Liver (tissue), 9 donors: Measurements from ENCODE around the gene MYO15B. TPM values are rescaled to one million over a fixed set of nuclear protein-coding genes. Genes with fewer than 3 reads are reported as not detected.

ENCODE experiments used
- DNase-seq: peaks from one replicate; pipeline ENCODE4 v3.0.0-alpha.2; 2017; ENCODE audit warnings: low spot score
- H3K27ac ChIP-seq, 2 donors: one replicate each; pipeline ENCODE4 v1.7.0; 2013; ENCODE audit warnings: inconsistent platforms in 2 of 2, low read length in 2 of 2, control low read depth in 1 of 2, low read depth in 1 of 2, mild to moderate bottlenecking in 1 of 2
- H3K27me3 ChIP-seq, 4 donors: one replicate each; pipeline versions ENCODE4 v1.6.1 to v1.7.0; 2013; ENCODE audit warnings: low read length in 3 of 4, inconsistent platforms in 1 of 4, mild to moderate bottlenecking in 1 of 4, moderate library complexity in 1 of 4; ENCODE audit not compliant: control insufficient read depth in 4 of 4, insufficient read depth in 4 of 4
- H3K36me3 ChIP-seq, 4 donors: one replicate each; pipeline versions ENCODE4 v1.6.1 to v1.7.0; 2013; ENCODE audit warnings: low read length in 3 of 4, mild to moderate bottlenecking in 3 of 4, low read depth in 1 of 4, moderate library complexity in 1 of 4; ENCODE audit not compliant: control insufficient read depth in 4 of 4, insufficient read depth in 3 of 4
- H3K4me1 ChIP-seq, 4 donors: one replicate each; pipeline versions ENCODE4 v1.6.1 to v1.7.0; 2013; ENCODE audit warnings: low read length in 3 of 4, mild to moderate bottlenecking in 3 of 4, moderate library complexity in 1 of 4; ENCODE audit not compliant: control insufficient read depth in 4 of 4, insufficient read depth in 4 of 4
- H3K4me3 ChIP-seq, 3 donors: one replicate each; pipeline versions ENCODE4 v1.6.1 to v1.7.0; 2013; ENCODE audit warnings: low read length in 3 of 3, control low read depth in 1 of 3, low read depth in 1 of 3, mild to moderate bottlenecking in 1 of 3
- H3K9ac ChIP-seq, 2 donors: one replicate each; pipeline ENCODE4 v1.7.0; 2013; ENCODE audit warnings: low read length in 2 of 2, mild to moderate bottlenecking in 2 of 2, moderate library complexity in 2 of 2, control low read depth in 1 of 2, low read depth in 1 of 2
- H3K9me3 ChIP-seq, 4 donors: one replicate each; pipeline versions ENCODE4 v1.6.1 to v1.7.0; 2013; ENCODE audit warnings: low read length in 3 of 4; ENCODE audit not compliant: control insufficient read depth in 4 of 4
- EGR1 ChIP-seq, 2 donors: IDR thresholded peaks; 2 replicates each; pipeline ENCODE4 v1.6.1; 2016 to 2018; ENCODE audit warnings: antibody characterized with exemption in 2 of 2, low read depth in 2 of 2
- FOXA1 ChIP-seq: IDR thresholded peaks from 2 replicates; pipeline ENCODE4 v1.6.1; 2016; ENCODE audit warnings: antibody characterized with exemption
- FOXA2 ChIP-seq: IDR thresholded peaks from 2 replicates; pipeline ENCODE4 v1.6.1; 2016; ENCODE audit warnings: antibody characterized with exemption
- GABPA ChIP-seq, 2 donors: IDR thresholded peaks in 1 of 2; conservative IDR thresholded peaks in 1 of 2; 2 replicates each; pipeline ENCODE4 v1.6.1; 2016; ENCODE audit warnings: antibody characterized with exemption in 2 of 2, mild to moderate bottlenecking in 1 of 2, moderate library complexity in 1 of 2
- HNF4A ChIP-seq, 2 donors: conservative IDR thresholded peaks; 2 replicates each; pipeline ENCODE4 v1.6.1; 2016; ENCODE audit warnings: antibody characterized with exemption in 2 of 2, mild to moderate bottlenecking in 2 of 2
- HNF4G ChIP-seq: IDR thresholded peaks from 2 replicates; pipeline ENCODE4 v1.6.1; 2016; ENCODE audit warnings: antibody characterized with exemption
- JUND ChIP-seq, 2 donors: IDR thresholded peaks; 2 replicates each; pipeline ENCODE4 v1.6.1; 2016; ENCODE audit warnings: antibody characterized with exemption in 2 of 2
- NR2F2 ChIP-seq: IDR thresholded peaks from 2 replicates; pipeline ENCODE4 v1.6.1; 2016; ENCODE audit warnings: antibody characterized with exemption
- RAD21 ChIP-seq, 2 donors: IDR thresholded peaks; 2 replicates each; pipeline ENCODE4 v1.6.1; 2016; ENCODE audit warnings: antibody characterized with exemption in 2 of 2, mild to moderate bottlenecking in 2 of 2
- RXRA ChIP-seq, 2 donors: IDR thresholded peaks; 2 replicates each; pipeline ENCODE4 v1.6.1; 2017 to 2018; ENCODE audit warnings: antibody characterized with exemption in 2 of 2, mild to moderate bottlenecking in 1 of 2
- SP1 ChIP-seq: IDR thresholded peaks from 2 replicates; pipeline ENCODE4 v1.6.1; 2018; ENCODE audit warnings: antibody characterized with exemption, mild to moderate bottlenecking
- TAF1 ChIP-seq: conservative IDR thresholded peaks from 2 replicates; pipeline ENCODE4 v1.6.1; 2016; ENCODE audit warnings: antibody characterized with exemption, mild to moderate bottlenecking
- YY1 ChIP-seq: IDR thresholded peaks from 2 replicates; pipeline ENCODE4 v1.6.1; 2016; ENCODE audit warnings: antibody characterized with exemption, mild to moderate bottlenecking
- WGBS: extraction: QIAGEN DNeasy Blood & Tissue Kit; methylation state at CpG from one replicate; pipeline ENCODE4 v1.1.7; 2013; 5-methylcytosine and 5-hydroxymethylcytosine counted together
- polyA plus RNA-seq, 2 donors: library from polyadenylated mRNA; stranded (reverse) in 1 of 2; unstranded in 1 of 2; fragments of 200-250 nt in 1 of 2; fragments of >200 nt in 1 of 2; fragmentation: Nextera tagmentation in 1 of 2; extraction: Ambion mirVana in 1 of 2; gene quantifications; one replicate each; pipeline versions ENCODE4 v1.2.1 to v1.2.3, GENCODE V29; 2013 to 2015
- total RNA-seq, 2 donors: library from RNA; depleted of rRNA; stranded (reverse); fragments of >200 nt; gene quantifications; one replicate each; pipeline ENCODE4 v1.2.3, GENCODE V29; 2014
- TF ChIP-seq, protein P1 (sequence below): fragments of 150-350 bp; IDR thresholded peaks from 2 replicates; pipeline ENCODE4 v1.5.1; 2017; ENCODE audit warnings: improper control_type of control experiment, low read depth, low read length; ENCODE audit not compliant: missing input control
- TF ChIP-seq, protein P2 (sequence below): IDR thresholded peaks from 2 replicates; pipeline ENCODE4 v1.6.1; 2016; ENCODE audit warnings: antibody characterized with exemption
- TF ChIP-seq, protein P3 (sequence below): IDR thresholded peaks from 2 replicates; pipeline ENCODE4 v1.6.1; 2016; ENCODE audit warnings: antibody characterized with exemption
- TF ChIP-seq, protein P4 (sequence below): IDR thresholded peaks from 2 replicates; pipeline ENCODE4 v1.6.1; 2016; ENCODE audit warnings: antibody characterized with exemption
- TF ChIP-seq, protein P5 (sequence below): IDR thresholded peaks from 2 replicates; pipeline ENCODE4 v1.6.1; 2016; ENCODE audit warnings: antibody characterized with exemption, mild to moderate bottlenecking
- donor health status: healthy.
- donor health status: healthy.
- donor health status: healthy.
- donor health status: healthy.
- donor health status: healthy.

MYO15B gene
- total and polyA plus RNA-seq, 4 donors = 13.3 to 34.4 (median 18.0) TPM

DNA sequence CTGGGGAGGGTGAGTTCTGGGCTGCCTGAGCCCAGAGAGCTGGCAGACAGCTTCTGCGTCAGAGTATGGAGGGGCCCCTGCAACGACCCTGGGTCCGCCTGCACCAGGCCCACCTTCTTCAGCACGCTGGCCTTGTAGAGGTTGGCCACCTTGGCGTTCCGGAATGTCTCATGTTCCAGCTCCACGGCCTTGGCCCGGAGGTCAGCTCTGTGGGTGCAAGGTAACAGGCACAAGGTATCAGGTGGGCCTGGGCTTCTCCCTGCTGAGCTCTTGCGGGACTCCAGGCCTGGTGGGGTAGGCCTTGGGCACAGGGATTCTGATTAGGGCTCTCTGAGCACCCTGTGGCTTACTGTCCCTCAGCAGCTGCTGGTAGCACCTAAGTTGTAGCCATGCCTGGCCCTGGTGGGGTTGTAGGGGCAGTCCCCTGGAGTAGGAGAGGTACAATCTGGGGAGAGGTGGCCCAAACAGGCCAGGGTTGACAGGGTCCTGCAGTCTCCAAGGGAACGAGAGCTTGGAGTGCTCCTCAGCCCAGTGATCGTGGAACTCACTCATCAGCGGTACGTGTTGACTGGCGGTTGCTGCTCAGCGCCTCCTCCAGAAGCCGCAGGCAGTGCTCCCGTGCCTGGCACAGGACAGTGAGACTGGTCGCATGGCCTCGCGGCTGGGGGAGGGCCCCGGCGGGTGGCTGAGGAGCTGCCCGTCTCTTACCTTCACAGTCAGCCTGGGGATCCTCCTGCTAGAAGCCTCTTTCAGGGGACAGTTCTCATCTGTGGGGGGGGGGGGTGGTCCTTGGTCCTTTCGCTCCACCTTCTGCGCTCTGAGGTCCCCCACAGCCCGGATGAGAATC is 42.7 kb downstream of the MYO15B start:
- no peak for DNase-seq
- Histone ChIP-seq H3K9ac (no peak overlapping the region), H3K27ac (no peak overlapping the region), H3K9me3 (no peaks in the 10 kb centered on the region), H3K36me3 (peaks cover 0 to 31% (median 4%) of the 10 kb centered on the region in 4 donors), H3K4me3 (no peak overlapping the region), H3K27me3 (no peaks in the 10 kb centered on the region), H3K4me1 (peaks cover 8 to 25% (median 16%) of the 10 kb centered on the region in 4 donors)
- TF ChIP-seq HNF4G (no peak), RAD21 (IDR thresholded peaks at IDR 0.05) (no peak), EGR1 (IDR thresholded peaks at IDR 0.05; ENCODE audit: low read depth in 2 of 2) (no peak), FOXA2 (no peak), RXRA (IDR thresholded peaks at IDR 0.05) (no peak), TAF1 (no peak), HNF4A (conservative IDR thresholded peaks at IDR 0.05) (no peak), SP1 (no peak), FOXA1 (no peak), NR2F2 (no peak)
- TF ChIP-seq, protein P1, sequence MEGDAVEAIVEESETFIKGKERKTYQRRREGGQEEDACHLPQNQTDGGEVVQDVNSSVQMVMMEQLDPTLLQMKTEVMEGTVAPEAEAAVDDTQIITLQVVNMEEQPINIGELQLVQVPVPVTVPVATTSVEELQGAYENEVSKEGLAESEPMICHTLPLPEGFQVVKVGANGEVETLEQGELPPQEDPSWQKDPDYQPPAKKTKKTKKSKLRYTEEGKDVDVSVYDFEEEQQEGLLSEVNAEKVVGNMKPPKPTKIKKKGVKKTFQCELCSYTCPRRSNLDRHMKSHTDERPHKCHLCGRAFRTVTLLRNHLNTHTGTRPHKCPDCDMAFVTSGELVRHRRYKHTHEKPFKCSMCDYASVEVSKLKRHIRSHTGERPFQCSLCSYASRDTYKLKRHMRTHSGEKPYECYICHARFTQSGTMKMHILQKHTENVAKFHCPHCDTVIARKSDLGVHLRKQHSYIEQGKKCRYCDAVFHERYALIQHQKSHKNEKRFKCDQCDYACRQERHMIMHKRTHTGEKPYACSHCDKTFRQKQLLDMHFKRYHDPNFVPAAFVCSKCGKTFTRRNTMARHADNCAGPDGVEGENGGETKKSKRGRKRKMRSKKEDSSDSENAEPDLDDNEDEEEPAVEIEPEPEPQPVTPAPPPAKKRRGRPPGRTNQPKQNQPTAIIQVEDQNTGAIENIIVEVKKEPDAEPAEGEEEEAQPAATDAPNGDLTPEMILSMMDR = no peak
- 88% methylated on average over 26 of the region's 26 CpGs for WGBS

DNA sequence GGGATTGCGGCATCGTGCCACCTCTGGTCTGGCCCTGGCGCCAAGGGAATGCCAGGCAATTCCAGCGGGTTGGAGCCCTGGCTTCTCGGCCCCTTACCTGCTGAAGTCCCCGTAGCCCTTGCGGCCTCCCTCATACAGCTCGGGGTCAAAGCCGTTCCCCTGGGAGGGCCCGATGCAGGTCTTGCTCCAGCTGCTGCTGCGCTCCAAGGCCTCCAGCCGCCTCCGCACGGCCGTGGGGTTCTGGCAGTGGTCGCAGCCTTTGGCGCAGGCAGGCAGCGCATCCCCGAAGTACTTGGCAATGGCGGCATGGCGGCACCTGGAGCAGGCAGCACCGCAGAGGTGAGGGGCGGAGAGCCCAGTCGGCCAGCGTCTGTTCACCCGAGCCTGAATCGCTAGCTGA is 43.8 kb downstream of the MYO15B start:
- no peaks in the 10 kb centered on the region for H3K9me3 ChIP-seq
- TF ChIP-seq, protein P2, sequence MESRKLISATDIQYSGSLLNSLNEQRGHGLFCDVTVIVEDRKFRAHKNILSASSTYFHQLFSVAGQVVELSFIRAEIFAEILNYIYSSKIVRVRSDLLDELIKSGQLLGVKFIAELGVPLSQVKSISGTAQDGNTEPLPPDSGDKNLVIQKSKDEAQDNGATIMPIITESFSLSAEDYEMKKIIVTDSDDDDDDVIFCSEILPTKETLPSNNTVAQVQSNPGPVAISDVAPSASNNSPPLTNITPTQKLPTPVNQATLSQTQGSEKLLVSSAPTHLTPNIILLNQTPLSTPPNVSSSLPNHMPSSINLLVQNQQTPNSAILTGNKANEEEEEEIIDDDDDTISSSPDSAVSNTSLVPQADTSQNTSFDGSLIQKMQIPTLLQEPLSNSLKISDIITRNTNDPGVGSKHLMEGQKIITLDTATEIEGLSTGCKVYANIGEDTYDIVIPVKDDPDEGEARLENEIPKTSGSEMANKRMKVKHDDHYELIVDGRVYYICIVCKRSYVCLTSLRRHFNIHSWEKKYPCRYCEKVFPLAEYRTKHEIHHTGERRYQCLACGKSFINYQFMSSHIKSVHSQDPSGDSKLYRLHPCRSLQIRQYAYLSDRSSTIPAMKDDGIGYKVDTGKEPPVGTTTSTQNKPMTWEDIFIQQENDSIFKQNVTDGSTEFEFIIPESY = no peak
- TF ChIP-seq TAF1 (no peak), SP1 (no peak), EGR1 (IDR thresholded peaks at IDR 0.05; ENCODE audit: low read depth in 2 of 2) (no peak), FOXA1 (no peak), HNF4A (conservative IDR thresholded peaks at IDR 0.05) (no peak), JUND (IDR thresholded peaks at IDR 0.05) (no peak), FOXA2 (no peak), GABPA (IDR thresholded peaks at IDR 0.05 in 1 of 2, conservative IDR thresholded peaks at IDR 0.05 in 1 of 2) (no peak), RXRA (IDR thresholded peaks at IDR 0.05) (no peak), RAD21 (IDR thresholded peaks at IDR 0.05) (no peak), HNF4G (no peak), NR2F2 (no peak), YY1 (no peak)
- TF ChIP-seq, protein P3, sequence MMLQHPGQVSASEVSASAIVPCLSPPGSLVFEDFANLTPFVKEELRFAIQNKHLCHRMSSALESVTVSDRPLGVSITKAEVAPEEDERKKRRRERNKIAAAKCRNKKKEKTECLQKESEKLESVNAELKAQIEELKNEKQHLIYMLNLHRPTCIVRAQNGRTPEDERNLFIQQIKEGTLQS = no peak
- TF ChIP-seq, protein P4, sequence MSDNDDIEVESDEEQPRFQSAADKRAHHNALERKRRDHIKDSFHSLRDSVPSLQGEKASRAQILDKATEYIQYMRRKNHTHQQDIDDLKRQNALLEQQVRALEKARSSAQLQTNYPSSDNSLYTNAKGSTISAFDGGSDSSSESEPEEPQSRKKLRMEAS = no peak
- TF ChIP-seq, protein P5, sequence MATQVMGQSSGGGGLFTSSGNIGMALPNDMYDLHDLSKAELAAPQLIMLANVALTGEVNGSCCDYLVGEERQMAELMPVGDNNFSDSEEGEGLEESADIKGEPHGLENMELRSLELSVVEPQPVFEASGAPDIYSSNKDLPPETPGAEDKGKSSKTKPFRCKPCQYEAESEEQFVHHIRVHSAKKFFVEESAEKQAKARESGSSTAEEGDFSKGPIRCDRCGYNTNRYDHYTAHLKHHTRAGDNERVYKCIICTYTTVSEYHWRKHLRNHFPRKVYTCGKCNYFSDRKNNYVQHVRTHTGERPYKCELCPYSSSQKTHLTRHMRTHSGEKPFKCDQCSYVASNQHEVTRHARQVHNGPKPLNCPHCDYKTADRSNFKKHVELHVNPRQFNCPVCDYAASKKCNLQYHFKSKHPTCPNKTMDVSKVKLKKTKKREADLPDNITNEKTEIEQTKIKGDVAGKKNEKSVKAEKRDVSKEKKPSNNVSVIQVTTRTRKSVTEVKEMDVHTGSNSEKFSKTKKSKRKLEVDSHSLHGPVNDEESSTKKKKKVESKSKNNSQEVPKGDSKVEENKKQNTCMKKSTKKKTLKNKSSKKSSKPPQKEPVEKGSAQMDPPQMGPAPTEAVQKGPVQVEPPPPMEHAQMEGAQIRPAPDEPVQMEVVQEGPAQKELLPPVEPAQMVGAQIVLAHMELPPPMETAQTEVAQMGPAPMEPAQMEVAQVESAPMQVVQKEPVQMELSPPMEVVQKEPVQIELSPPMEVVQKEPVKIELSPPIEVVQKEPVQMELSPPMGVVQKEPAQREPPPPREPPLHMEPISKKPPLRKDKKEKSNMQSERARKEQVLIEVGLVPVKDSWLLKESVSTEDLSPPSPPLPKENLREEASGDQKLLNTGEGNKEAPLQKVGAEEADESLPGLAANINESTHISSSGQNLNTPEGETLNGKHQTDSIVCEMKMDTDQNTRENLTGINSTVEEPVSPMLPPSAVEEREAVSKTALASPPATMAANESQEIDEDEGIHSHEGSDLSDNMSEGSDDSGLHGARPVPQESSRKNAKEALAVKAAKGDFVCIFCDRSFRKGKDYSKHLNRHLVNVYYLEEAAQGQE = no peak
- TF ChIP-seq, protein P1 = no peak
- no peak overlapping the region for H3K9ac ChIP-seq
- no peaks in the 10 kb centered on the region for H3K27me3 ChIP-seq
- no peak overlapping the region for H3K27ac ChIP-seq
- no peak for DNase-seq
- H3K4me3 ChIP-seq = no peak overlapping the region
- 96% methylated on average over 27 of the region's 27 CpGs for WGBS
- H3K4me1 ChIP-seq = peaks cover 8 to 25% (median 16%) of the 10 kb centered on the region in 4 donors
- H3K36me3 ChIP-seq = peaks cover 0 to 21% (median 3%) of the 10 kb centered on the region in 4 donors
